ENCODE measurements around the gene GDPGP1. TPM values are rescaled to one million over a fixed set of nuclear protein-coding genes. Genes with fewer than 3 reads are reported as not detected.

Gene GDPGP1
- total RNA-seq, 1 experiment from 2014 or later, result 6.6 TPM

DNA sequence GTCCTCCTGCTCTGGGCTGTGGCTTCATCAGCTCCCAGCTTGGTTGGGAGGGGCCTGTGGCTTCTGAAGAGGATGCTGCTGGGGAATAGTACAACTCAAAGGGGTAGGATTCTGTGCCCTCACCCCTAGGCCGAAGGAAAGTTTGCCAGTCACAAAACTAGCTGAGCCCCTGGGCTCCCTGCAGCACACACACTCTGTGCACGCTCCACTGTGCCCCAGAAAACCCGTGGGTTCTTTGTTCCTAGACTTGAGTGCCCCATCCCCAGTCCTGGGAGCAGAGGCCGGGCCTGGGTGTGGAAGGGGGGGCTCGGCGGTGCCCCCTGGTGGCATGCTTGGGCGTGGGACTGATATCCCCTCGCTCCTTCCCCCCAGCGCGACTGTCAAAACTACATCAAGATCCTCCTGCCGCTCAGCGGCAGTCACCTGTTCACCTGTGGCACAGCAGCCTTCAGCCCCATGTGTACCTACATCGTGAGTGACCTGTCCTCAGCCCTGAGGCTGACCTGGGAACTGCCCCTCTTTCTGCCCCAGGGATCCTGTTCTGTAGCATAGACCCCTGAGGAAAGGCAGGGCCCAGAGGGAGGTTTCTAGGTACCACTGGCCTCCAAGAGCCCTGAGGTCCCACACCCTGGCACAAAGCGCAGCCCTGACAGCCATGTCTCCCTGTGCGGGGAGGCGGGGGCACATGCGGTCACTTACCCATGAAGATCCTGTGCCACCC, 14.4 kb upstream of the GDPGP1 start:
- CTCF ChIA-PET, result no interaction called here
- BruUV-seq (replicated peaks), result no TSS peak

DNA sequence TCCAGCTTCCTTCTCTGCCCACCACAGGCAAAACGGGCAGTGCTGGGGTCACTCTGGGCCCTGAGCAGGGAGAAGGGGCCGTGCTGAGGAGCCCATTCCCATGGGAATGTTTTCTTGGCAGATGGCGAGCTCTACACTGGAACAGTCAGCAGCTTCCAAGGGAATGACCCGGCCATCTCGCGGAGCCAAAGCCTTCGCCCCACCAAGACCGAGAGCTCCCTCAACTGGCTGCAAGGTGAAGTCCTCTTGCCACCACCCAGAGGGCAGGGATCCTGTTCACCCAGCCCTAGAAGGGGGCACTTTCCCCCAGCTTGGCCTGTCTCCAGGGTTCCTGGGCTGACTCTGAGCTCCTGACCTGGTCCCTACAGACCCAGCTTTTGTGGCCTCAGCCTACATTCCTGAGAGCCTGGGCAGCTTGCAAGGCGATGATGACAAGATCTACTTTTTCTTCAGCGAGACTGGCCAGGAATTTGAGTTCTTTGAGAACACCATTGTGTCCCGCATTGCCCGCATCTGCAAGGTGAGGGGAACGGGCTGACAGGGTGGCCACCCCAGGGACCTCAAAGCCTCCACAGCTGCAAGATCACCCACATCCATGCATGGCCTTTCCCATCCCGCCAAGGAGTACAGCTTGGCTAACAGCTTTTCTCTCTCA, 12.6 kb upstream of the GDPGP1 start:
- ATAC-seq, result peak; percentile 57
- Histone ChIP-seq H3K9ac (ENCODE audit: low read length) (peak overlapping the region; percentile 39), H2AFZ (ENCODE audit: low read length) (no peak overlapping the region), H3K4me2 (ENCODE audit: low read length) (no peak overlapping the region), H3K9me3 (ENCODE audit: low read length) (no peaks in the 10 kb centered on the region), H3K4me1 (ENCODE audit: insufficient read depth, low read length) (peaks cover 6% of the 10 kb centered on the region; the same call in 1 of the 2 replicates), H3K9me2 (replicated peaks; ENCODE audit: low read length) (no peaks in the 10 kb centered on the region), H3K27me3 (ENCODE audit: low read length) (no peaks in the 10 kb centered on the region), H3K36me3 (ENCODE audit: low read depth, low read length) (peaks cover 69% of the 10 kb centered on the region), H3K79me2 (ENCODE audit: low read length) (peaks cover 28% of the 10 kb centered on the region), H4K20me1 (ENCODE audit: low read length) (no peaks in the 10 kb centered on the region), H3K4me3 (ENCODE audit: low read length) (no peak overlapping the region), H3F3A (ENCODE audit: low read length, unreplicated experiment) (no peaks in the 10 kb centered on the region), H3K27ac (ENCODE audit: low read length) (peak overlapping the region; percentile 73)
- ChIA-PET CTCF (interaction anchor here (0.6 to 1.1 kb wide), 4 partner anchors 10 to 232 kb away, joined by 3 to 4 read pairs (median 4); partner anchors contain the start of gene SEMA4B), POLR2A (ENCODE audit: unreplicated experiment) (no interaction called here)
- intact Hi-C loops (cut with micrococcal nuclease), result no loop called here
- TF ChIP-seq, protein P1, sequence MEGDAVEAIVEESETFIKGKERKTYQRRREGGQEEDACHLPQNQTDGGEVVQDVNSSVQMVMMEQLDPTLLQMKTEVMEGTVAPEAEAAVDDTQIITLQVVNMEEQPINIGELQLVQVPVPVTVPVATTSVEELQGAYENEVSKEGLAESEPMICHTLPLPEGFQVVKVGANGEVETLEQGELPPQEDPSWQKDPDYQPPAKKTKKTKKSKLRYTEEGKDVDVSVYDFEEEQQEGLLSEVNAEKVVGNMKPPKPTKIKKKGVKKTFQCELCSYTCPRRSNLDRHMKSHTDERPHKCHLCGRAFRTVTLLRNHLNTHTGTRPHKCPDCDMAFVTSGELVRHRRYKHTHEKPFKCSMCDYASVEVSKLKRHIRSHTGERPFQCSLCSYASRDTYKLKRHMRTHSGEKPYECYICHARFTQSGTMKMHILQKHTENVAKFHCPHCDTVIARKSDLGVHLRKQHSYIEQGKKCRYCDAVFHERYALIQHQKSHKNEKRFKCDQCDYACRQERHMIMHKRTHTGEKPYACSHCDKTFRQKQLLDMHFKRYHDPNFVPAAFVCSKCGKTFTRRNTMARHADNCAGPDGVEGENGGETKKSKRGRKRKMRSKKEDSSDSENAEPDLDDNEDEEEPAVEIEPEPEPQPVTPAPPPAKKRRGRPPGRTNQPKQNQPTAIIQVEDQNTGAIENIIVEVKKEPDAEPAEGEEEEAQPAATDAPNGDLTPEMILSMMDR (conservative IDR thresholded peaks at IDR 0.05; ENCODE audit: low read depth, low read length), result peak; percentile 69
- TF ChIP-seq EZH2phosphoT487 (IDR thresholded peaks at IDR 0.05; ENCODE audit: borderline replicate concordance, low read length), result no peak
- DNase-seq, result peak; percentile 74
- BruUV-seq (replicated peaks), result no TSS peak

More for the DNA sequence above, 14.4 kb upstream of the GDPGP1 start:
- POLR2A ChIA-PET (ENCODE audit: unreplicated experiment), result no interaction called here
- H3K9me3 ChIP-seq (ENCODE audit: low read length), result no peaks in the 10 kb centered on the region
- H2AFZ ChIP-seq (ENCODE audit: low read length), result no peak overlapping the region
- TF ChIP-seq EZH2phosphoT487 (IDR thresholded peaks at IDR 0.05; ENCODE audit: borderline replicate concordance, low read length) (no peak), EZH2 (IDR thresholded peaks at IDR 0.05; ENCODE audit: low read length, unreplicated experiment) (no peak)
- TF ChIP-seq, protein P1 (conservative IDR thresholded peaks at IDR 0.05; ENCODE audit: low read depth, low read length), result peak; percentile 72
- no peaks in the 10 kb centered on the region for H3K9me2 ChIP-seq (replicated peaks; ENCODE audit: low read length)
- H3K27ac ChIP-seq (ENCODE audit: low read length), result peak overlapping the region; percentile 27
- peaks cover 46% of the 10 kb centered on the region for H3K79me2 ChIP-seq (ENCODE audit: low read length)
- no peak overlapping the region for H3K4me2 ChIP-seq (ENCODE audit: low read length)
- intact Hi-C loops (cut with micrococcal nuclease), result no loop called here
- no peaks in the 10 kb centered on the region for H4K20me1 ChIP-seq (ENCODE audit: low read length)
- peaks cover 3% of the 10 kb centered on the region for H3F3A ChIP-seq (ENCODE audit: low read length, unreplicated experiment)
- peak; percentile 48; the same call in 1 of the 2 replicates for ATAC-seq
- no peak for DNase-seq
- H3K4me1 ChIP-seq (ENCODE audit: insufficient read depth, low read length), result peaks cover 6% of the 10 kb centered on the region; the same call in 1 of the 2 replicates
- H3K36me3 ChIP-seq (ENCODE audit: low read depth, low read length), result peaks cover 64% of the 10 kb centered on the region
- H3K27me3 ChIP-seq (ENCODE audit: low read length), result no peaks in the 10 kb centered on the region
- no peak overlapping the region for H3K4me3 ChIP-seq (ENCODE audit: low read length)
- no peak overlapping the region for H3K9ac ChIP-seq (ENCODE audit: low read length)

DNA sequence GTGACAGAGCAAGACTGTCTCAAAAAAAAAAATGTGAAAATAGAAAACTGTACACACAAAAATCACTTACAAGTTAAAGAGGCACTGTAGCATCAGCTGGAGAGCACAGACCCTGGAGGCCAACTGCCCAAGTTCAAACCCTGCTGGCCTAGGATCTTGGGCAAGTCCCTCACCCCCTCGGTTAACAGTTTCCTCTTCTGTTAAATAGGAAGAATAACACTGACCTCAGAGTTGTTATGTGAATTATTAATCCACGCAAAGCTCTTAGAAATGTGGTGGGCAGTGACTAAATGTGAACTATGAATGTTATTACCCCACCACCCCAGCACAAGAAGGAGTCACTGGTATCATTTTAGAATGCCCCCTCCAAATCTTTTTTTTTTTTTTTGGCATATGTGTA, 11.5 kb upstream of the GDPGP1 start:
- Histone ChIP-seq H3F3A (ENCODE audit: low read length, unreplicated experiment) (no peaks in the 10 kb centered on the region), H3K27me3 (ENCODE audit: low read length) (no peaks in the 10 kb centered on the region), H3K4me1 (ENCODE audit: insufficient read depth, low read length) (peaks cover 6% of the 10 kb centered on the region; the same call in 1 of the 2 replicates), H3K9me3 (ENCODE audit: low read length) (no peaks in the 10 kb centered on the region), H3K79me2 (ENCODE audit: low read length) (peaks cover 17% of the 10 kb centered on the region), H3K4me2 (ENCODE audit: low read length) (no peak overlapping the region), H3K36me3 (ENCODE audit: low read depth, low read length) (peaks cover 69% of the 10 kb centered on the region), H4K20me1 (ENCODE audit: low read length) (no peaks in the 10 kb centered on the region), H2AFZ (ENCODE audit: low read length) (no peak overlapping the region), H3K9ac (ENCODE audit: low read length) (no peak overlapping the region), H3K27ac (ENCODE audit: low read length) (no peak overlapping the region), H3K4me3 (ENCODE audit: low read length) (no peak overlapping the region), H3K9me2 (replicated peaks; ENCODE audit: low read length) (no peaks in the 10 kb centered on the region)
- no TSS peak for BruUV-seq (replicated peaks)
- DNase-seq (no peak), ATAC-seq (no peak)
- ChIA-PET CTCF (no interaction called here), POLR2A (ENCODE audit: unreplicated experiment) (no interaction called here)
- intact Hi-C loops (cut with micrococcal nuclease), result no loop called here
- TF ChIP-seq EZH2phosphoT487 (IDR thresholded peaks at IDR 0.05; ENCODE audit: borderline replicate concordance, low read length), result no peak
- TF ChIP-seq, protein P1 (conservative IDR thresholded peaks at IDR 0.05; ENCODE audit: low read depth, low read length), result no peak
- no peak for TF ChIP-seq EZH2 (IDR thresholded peaks at IDR 0.05; ENCODE audit: low read length, unreplicated experiment)
